Vagina (tissue), 2 donors: ENCODE measurements around the gene TIGD2.

Experiments used
- CTCF ChIP-seq, 3 experiments: fragments of 450-650 bp in 2 of 3; fragments of 200-600 bp in 1 of 3; sonication (generic) in 1 of 3; IDR thresholded peaks; one replicate each; pipeline ENCODE4 v1.5.1; 2017 to 2019; ENCODE audit warnings: antibody characterized with exemption in 3 of 3, mild to moderate bottlenecking in 2 of 3, moderate library complexity in 2 of 3
- POLR2A ChIP-seq, 2 donors: fragments of 450-650 bp; IDR thresholded peaks; one replicate each; pipeline ENCODE4 v1.6.1; 2017; ENCODE audit warnings: antibody characterized with exemption in 2 of 2, mild to moderate bottlenecking in 2 of 2, moderate library complexity in 2 of 2
- POLR2AphosphoS5 ChIP-seq, 2 donors: sonication (generic); formaldehyde crosslinking; IDR thresholded peaks; one replicate each; pipeline ENCODE4 v1.9.0; 2017; ENCODE audit warnings: antibody characterized with exemption in 2 of 2, mild to moderate bottlenecking in 2 of 2, low read depth in 1 of 2; ENCODE audit not compliant: insufficient read depth in 1 of 2

GRCh38 chr4:89140168-89140759, 28.9 kb downstream of the TIGD2 start:
- TF ChIP-seq POLR2A (IDR thresholded peaks at IDR 0.05): no peak
- TF ChIP-seq CTCF (IDR thresholded peaks at IDR 0.05): no peak
- TF ChIP-seq POLR2AphosphoS5 (IDR thresholded peaks at IDR 0.05; ENCODE audit: insufficient read depth in 1 of 2, low read depth in 1 of 2): no peak
